BLaER1 (cell line): ENCODE measurements around the gene SLC8A1.

Experiments
- H3K27ac ChIP-seq: shearing (Covaris generic); formaldehyde crosslinking; 2 replicates; pipeline ENCODE4 v1.8.1; 2022
- H3K27me3 ChIP-seq: shearing (Covaris generic); formaldehyde crosslinking; 2 replicates; pipeline ENCODE4 v1.8.1; 2022
- H3K36me3 ChIP-seq: shearing (Covaris generic); formaldehyde crosslinking; 2 replicates; pipeline ENCODE4 v1.8.1; 2022
- H3K4me1 ChIP-seq: shearing (Covaris generic); formaldehyde crosslinking; 2 replicates; pipeline ENCODE4 v1.8.1; 2022
- H3K4me2 ChIP-seq: shearing (Covaris generic); formaldehyde crosslinking; 2 replicates; pipeline ENCODE4 v1.8.1; 2022
- H3K4me3 ChIP-seq: shearing (Covaris generic); formaldehyde crosslinking; 2 replicates; pipeline ENCODE4 v1.8.1; 2022
- H3K9ac ChIP-seq: shearing (Covaris generic); formaldehyde crosslinking; 2 replicates; pipeline ENCODE4 v1.8.1; 2022
- H3K9me3 ChIP-seq: shearing (Covaris generic); formaldehyde crosslinking; 2 replicates; pipeline ENCODE4 v1.8.1; 2022
- H4K20me1 ChIP-seq: shearing (Covaris generic); formaldehyde crosslinking; 2 replicates; pipeline ENCODE4 v1.8.1; 2022
- Cebpa-rat ChIP-seq: shearing (Covaris generic); IDR thresholded peaks from 2 replicates; pipeline ENCODE4 v1.8.1; 2022

SLC8A1 gene

DNA sequence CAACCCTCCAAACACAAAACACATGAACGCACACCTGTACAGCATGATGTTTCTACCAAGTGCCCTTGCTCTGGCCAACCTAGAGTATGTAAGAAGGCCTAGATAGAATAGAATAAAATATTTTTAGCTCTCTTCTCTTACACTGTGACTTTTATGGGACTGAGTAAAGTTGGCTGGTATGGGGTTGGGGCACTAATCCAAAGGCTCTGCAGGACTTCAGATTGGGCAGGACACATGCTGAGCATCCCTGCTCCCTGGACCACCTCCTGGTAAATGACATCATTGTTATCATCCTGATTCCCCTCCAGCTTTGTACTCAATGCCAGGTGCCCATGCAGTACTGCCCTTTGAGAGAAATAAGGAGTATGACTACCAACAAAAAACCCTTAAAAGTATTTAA, 322.2 kb downstream of the SLC8A1 start:
- H3K36me3 ChIP-seq: peaks cover 18% of the 10 kb centered on the region; the same call in 1 of the 2 replicates
- H3K4me3 ChIP-seq: no peak overlapping the region
- no peaks in the 10 kb centered on the region for H4K20me1 ChIP-seq
- peaks cover 26% of the 10 kb centered on the region for H3K4me1 ChIP-seq
- H3K27ac ChIP-seq: no peak overlapping the region
- H3K27me3 ChIP-seq: no peaks in the 10 kb centered on the region
- H3K9ac ChIP-seq: no peak overlapping the region
- no peak for TF ChIP-seq Cebpa-rat
- no peak overlapping the region for H3K4me2 ChIP-seq
- no peaks in the 10 kb centered on the region for H3K9me3 ChIP-seq

DNA sequence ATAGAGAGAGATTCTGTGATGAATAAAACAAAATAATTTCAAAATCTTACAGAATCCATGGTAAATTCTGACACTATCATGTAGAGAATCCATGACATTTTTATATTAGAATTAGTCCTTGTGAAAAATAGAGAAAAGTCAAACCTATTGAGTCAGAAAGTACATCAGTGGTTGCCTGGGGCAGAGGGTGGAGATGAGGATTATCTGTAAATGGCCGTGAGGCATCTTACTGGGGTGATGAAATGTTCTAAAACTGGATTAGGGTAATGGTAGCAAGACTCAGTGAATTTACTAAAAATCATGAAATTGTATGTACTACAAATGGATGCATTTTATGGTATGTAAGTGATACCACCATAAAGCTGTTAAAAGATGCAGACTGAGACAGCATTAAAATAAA, 323.1 kb downstream of the SLC8A1 start:
- Histone ChIP-seq H3K27ac (no peak overlapping the region), H3K4me1 (peaks cover 26% of the 10 kb centered on the region), H3K36me3 (peaks cover 18% of the 10 kb centered on the region; the same call in 1 of the 2 replicates), H3K9me3 (no peaks in the 10 kb centered on the region), H3K4me2 (no peak overlapping the region), H3K27me3 (no peaks in the 10 kb centered on the region), H3K9ac (no peak overlapping the region), H3K4me3 (no peak overlapping the region), H4K20me1 (no peaks in the 10 kb centered on the region)
- TF ChIP-seq Cebpa-rat: no peak

DNA sequence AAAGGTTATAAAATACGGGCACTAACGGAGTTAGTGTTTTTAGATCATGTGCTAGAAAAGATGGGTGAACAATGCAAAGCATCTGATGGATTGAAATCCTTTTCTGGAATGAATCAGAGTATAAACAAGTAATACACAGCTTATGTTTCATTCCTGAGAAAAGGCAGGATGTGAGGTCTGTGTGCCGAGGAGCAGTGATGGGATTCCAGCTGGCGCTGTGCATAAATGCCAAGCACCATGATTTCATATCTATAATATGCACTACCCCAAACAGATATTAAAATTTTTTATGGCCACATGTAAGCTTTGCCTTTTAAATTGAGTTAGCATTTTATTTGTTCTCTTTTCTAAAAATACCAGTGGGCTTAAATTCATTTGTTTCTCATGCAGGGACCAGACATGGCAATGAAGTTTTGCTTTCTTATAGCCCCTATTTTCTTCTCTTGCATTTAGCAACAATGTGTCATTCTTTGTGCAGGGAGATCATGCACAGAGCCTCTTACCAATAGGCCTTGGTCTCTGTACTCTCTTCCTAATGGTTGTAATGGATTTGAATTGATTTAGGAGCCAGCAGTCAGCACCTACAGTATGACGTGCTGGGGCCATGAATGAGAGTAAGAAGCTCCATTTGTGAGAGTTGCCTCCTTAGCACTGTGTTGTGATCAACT, 323.9 kb downstream of the SLC8A1 start:
- no peaks in the 10 kb centered on the region for H3K9me3 ChIP-seq
- no peaks in the 10 kb centered on the region for H4K20me1 ChIP-seq
- no peak overlapping the region for H3K4me3 ChIP-seq
- H3K27me3 ChIP-seq: no peaks in the 10 kb centered on the region
- H3K4me1 ChIP-seq: peaks cover 26% of the 10 kb centered on the region
- no peak for TF ChIP-seq Cebpa-rat
- H3K4me2 ChIP-seq: peak overlapping the region; percentile 58
- no peak overlapping the region for H3K27ac ChIP-seq
- no peak overlapping the region for H3K9ac ChIP-seq
- peaks cover 18% of the 10 kb centered on the region; the same call in 1 of the 2 replicates for H3K36me3 ChIP-seq

DNA sequence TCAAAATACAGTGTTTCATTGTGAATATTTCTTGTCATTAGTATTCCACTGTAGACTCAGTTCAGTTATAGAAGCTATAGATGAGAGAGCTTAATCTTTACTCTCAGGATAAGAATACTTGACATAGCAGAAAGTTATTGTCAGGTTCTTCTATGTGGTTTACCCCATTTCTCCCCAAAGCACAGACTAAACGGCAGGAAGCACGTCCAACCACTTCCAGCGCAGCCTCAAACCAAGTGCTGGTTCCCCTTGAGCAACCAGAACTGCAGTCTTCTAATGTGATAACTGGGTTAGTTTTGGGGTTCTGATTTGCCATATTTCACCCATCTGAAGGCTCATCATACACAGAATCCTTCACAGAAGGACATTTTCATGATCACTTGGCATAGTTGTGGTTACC, 324.7 kb downstream of the SLC8A1 start:
- TF ChIP-seq Cebpa-rat: no peak
- peaks cover 18% of the 10 kb centered on the region; the same call in 1 of the 2 replicates for H3K36me3 ChIP-seq
- H3K27ac ChIP-seq: no peak overlapping the region
- peaks cover 26% of the 10 kb centered on the region for H3K4me1 ChIP-seq
- no peaks in the 10 kb centered on the region for H3K9me3 ChIP-seq
- H3K9ac ChIP-seq: no peak overlapping the region
- H3K4me2 ChIP-seq: peak overlapping the region; percentile 58
- H3K27me3 ChIP-seq: no peaks in the 10 kb centered on the region
- no peak overlapping the region for H3K4me3 ChIP-seq
- no peaks in the 10 kb centered on the region for H4K20me1 ChIP-seq

DNA sequence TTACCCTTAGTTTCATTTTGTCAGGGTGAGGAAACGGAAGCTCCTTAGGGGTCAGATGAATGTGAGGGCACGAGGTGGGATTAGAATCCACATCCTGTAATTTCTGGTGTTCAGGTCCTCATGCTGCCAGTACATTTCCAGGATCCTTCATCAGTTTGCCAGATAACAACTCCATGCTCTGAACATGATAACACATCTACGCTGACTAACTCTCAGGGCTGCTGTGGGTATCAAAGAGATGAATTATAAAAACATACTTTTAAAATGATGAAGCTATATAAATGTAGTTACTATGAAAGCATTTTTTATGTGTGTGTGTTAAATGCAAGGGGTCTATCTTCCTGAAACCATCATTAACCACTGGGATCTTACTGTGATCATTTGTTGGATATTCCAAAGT, 325.9 kb downstream of the SLC8A1 start:
- Histone ChIP-seq H3K27ac (no peak overlapping the region), H3K4me2 (peak overlapping the region; percentile 58)

DNA sequence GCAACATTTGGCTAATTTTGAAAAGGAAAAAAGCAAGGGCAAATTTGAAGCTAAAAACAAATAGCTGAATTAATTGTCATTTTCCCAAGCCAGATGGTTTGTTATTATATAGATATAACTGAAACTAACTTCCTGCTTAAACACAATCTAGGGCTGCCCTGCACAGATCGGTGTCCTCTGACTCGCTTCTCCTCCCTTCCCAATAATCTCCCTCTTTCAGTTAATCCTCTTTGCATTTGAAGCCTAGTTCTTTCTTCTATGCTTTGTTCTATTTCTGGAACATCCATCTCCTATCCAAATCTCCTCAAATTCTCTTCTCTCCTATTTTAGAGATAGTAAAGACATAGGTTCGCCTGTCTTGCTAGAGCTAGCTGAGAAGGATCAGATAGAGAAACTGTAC, 328.1 kb downstream of the SLC8A1 start:
- no peak for TF ChIP-seq Cebpa-rat
- H3K9ac ChIP-seq: no peak overlapping the region
- no peaks in the 10 kb centered on the region for H3K27me3 ChIP-seq
- H3K4me3 ChIP-seq: no peak overlapping the region
- 0 out of 2 replicates have a peak, but pooled peaks cover 3% of the 10 kb centered on the region for H3K36me3 ChIP-seq
- peaks cover 26% of the 10 kb centered on the region for H3K4me1 ChIP-seq
- H4K20me1 ChIP-seq: no peaks in the 10 kb centered on the region
- no peak overlapping the region for H3K27ac ChIP-seq
- H3K4me2 ChIP-seq: no peak overlapping the region
- H3K9me3 ChIP-seq: no peaks in the 10 kb centered on the region

More for the DNA sequence above, 325.9 kb downstream of the SLC8A1 start:
- Histone ChIP-seq H3K9me3 (no peaks in the 10 kb centered on the region), H3K27me3 (no peaks in the 10 kb centered on the region), H4K20me1 (no peaks in the 10 kb centered on the region), H3K36me3 (peaks cover 13% of the 10 kb centered on the region; the same call in 1 of the 2 replicates), H3K4me3 (no peak overlapping the region), H3K4me1 (peaks cover 26% of the 10 kb centered on the region), H3K9ac (no peak overlapping the region)
- no peak for TF ChIP-seq Cebpa-rat

DNA sequence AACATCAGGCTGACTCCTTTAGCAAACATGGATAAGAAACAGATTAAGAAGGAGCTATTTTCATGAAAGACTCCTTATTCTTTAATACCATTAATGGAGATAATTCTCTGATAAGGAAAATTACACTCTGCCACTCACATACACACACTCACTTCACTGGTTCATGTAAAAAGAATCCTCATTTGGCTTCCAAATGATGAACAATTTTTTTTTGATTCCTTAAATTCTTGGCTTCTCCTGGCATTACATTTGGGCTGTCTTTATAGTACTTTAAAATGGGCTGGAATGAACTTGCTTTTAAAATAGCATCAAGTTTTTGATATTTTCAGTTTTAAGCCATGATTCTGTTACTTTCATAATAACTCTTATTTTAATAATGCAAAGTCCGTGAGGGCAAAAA, 328.6 kb downstream of the SLC8A1 start:
- Histone ChIP-seq H3K36me3 (0 out of 2 replicates have a peak, but pooled peaks cover 3% of the 10 kb centered on the region), H3K4me1 (peaks cover 26% of the 10 kb centered on the region), H3K9ac (no peak overlapping the region), H3K9me3 (no peaks in the 10 kb centered on the region), H3K27ac (no peak overlapping the region), H3K4me2 (no peak overlapping the region), H3K27me3 (no peaks in the 10 kb centered on the region), H4K20me1 (no peaks in the 10 kb centered on the region), H3K4me3 (no peak overlapping the region)
- no peak for TF ChIP-seq Cebpa-rat

DNA sequence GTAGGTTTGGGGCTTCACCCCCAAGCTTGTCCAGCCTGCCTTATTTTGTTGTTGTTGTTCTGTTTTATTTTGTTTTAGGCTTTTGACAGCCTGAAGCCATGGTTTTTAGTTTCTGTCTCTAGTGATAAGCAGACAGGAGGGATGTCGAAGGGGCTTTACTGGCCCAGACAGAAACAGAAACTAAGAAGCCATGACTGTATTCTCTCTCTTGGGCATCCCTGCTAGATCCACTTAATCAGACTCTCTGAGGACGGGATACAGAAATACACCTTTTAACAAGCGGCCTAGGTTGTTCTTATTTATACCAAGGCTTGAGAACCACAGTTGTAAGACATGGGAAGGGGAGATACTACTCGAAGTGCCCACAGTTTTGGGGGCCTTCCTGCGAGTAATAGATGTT, 330.9 kb downstream of the SLC8A1 start:
- no peak overlapping the region for H3K27ac ChIP-seq
- no peaks in the 10 kb centered on the region for H4K20me1 ChIP-seq
- TF ChIP-seq Cebpa-rat: no peak
- H3K9ac ChIP-seq: no peak overlapping the region
- no peaks in the 10 kb centered on the region for H3K27me3 ChIP-seq
- 0 out of 2 replicates have a peak, but pooled peaks cover 3% of the 10 kb centered on the region for H3K36me3 ChIP-seq
- H3K4me2 ChIP-seq: no peak overlapping the region
- H3K4me1 ChIP-seq: peaks cover 5% of the 10 kb centered on the region
- H3K4me3 ChIP-seq: no peak overlapping the region
- no peaks in the 10 kb centered on the region for H3K9me3 ChIP-seq

DNA sequence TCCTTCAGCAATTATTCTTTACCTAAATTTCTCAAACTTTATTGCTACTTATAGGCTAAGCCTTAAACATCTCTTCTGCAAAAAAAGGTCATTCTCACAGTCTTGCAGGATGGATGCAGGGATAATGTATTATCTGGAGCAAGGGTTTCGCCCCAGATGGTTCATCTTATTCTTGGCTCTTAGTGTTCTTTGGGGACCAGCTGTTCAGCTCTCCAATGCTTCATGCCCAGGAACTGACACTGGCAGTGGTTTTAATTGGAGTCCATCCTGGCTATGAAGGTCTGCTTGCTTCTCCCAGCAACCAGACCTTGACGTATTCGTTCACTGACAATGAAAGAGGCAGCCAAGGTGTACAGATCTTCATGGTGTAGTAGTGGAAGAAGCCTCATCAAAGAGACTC, 331.9 kb downstream of the SLC8A1 start:
- H3K36me3 ChIP-seq: peaks cover 7% of the 10 kb centered on the region
- no peaks in the 10 kb centered on the region for H3K27me3 ChIP-seq
- H3K4me1 ChIP-seq: peaks cover 6% of the 10 kb centered on the region; the same call in 1 of the 2 replicates
- H3K9ac ChIP-seq: no peak overlapping the region
- no peak overlapping the region for H3K4me3 ChIP-seq
- H4K20me1 ChIP-seq: no peaks in the 10 kb centered on the region
- H3K27ac ChIP-seq: no peak overlapping the region
- no peak overlapping the region for H3K4me2 ChIP-seq
- no peaks in the 10 kb centered on the region for H3K9me3 ChIP-seq
- TF ChIP-seq Cebpa-rat: no peak

DNA sequence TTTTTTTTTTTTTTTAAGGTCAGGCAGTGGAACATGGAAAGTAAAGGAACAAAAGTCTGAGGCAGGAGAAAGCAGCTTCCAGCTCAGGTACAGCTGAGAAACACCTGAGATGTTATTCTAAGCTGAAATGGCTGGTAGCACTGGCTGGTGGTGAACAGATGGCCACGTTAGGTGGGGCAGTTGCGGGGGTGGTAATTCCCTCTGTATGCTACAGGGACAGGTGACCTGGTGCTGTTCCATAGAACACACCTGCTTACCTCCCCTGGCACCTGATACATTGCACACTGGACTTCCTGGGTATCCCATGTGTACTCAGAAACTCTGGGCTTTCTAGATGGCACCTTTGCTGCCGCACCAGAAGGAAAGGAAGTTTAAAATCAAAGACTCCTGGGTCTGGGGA, 333.3 kb downstream of the SLC8A1 start:
- Histone ChIP-seq H3K4me3 (no peak overlapping the region), H4K20me1 (no peaks in the 10 kb centered on the region), H3K4me2 (no peak overlapping the region), H3K27ac (no peak overlapping the region), H3K9ac (no peak overlapping the region), H3K27me3 (no peaks in the 10 kb centered on the region), H3K36me3 (peaks cover 16% of the 10 kb centered on the region), H3K4me1 (peaks cover 19% of the 10 kb centered on the region), H3K9me3 (no peaks in the 10 kb centered on the region)
- TF ChIP-seq Cebpa-rat: no peak

DNA sequence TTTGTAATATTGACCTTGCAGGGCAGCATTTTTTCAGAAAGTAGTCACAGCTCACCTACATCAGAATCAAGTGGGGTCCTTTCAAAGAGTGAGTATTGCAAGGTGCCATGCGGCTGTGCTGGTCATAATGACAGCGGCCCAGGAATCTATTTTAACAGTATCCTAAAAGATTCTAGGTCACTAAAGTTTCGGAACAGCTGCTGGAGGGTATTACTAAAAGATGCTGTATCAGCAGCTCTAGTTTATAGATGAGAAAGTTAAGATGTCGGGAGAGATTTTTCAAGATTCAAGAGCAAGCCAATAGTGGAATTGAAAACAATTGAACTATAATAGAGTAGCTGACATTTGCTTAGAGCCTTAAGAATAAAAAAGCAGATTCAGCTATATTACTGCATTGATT, 336.0 kb downstream of the SLC8A1 start:
- Histone ChIP-seq H3K27ac (no peak overlapping the region), H4K20me1 (no peaks in the 10 kb centered on the region), H3K27me3 (no peaks in the 10 kb centered on the region), H3K9ac (no peak overlapping the region), H3K36me3 (peaks cover 16% of the 10 kb centered on the region), H3K4me2 (no peak overlapping the region), H3K9me3 (no peaks in the 10 kb centered on the region), H3K4me3 (no peak overlapping the region), H3K4me1 (peaks cover 27% of the 10 kb centered on the region)
- no peak for TF ChIP-seq Cebpa-rat
